DMS153 treated with DMSO at 0.1 percent for 48 hours (cell line): Measurements from ENCODE around the gene TRPM5.

Experiments
- DNase-seq: peaks from one replicate; lab custom pipeline; 2025; ENCODE audit not compliant: unreplicated experiment; lab: John Stamatoyannopoulos, UW

The TRPM5 gene

DNA sequence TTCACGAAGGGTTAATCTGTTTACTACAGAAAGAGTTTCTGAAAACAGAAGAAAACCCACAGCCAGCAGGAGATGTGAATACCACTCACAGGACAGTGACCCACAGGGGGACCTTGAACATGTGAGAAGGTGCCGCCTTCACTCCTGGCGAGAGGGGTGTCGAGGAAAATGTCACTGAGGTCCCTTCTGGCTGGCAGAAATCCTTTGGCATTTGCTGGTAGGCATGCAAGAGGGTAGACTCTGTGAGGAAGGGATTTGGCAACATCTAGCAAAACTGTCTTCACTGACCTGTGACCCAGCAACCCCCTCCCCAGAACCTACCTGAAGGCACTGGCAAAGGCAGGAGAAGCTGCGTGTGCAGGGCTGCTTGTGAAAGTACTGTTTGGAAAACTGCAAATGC lies 9.1 kb upstream of the TRPM5 start:
- no peak for DNase-seq

DNA sequence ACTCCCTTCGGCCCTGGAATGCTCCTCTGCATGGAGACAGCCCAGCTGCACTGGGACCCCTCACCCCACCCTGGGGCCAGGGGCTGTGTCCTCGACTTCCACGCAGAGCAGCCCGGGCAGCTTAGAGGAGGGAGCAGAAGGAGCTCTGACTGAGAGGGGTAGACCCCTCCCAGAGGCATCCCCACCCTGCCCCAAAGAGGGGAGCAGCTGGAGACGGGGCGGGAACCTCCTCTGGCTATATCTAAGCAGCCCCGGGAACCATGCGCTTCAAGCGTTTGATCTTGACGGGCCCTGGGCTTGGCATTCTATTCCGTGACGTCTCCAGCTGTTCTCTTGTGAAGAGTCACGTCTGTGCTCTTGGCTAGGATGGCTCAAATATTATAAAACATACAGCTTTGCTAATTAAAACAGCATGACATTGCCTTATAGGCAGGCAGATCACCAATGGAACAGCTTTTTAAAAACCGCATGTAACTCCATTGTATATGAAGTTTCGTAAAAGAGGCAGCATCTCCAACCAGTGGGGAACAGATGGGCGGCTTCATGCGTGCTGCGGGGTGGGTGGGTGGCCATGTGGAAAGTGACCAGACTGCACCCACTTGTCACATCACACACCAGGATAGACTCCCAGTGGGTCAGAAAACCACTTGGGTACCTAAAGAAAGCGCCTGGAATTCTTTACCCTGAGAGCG lies 8.2 kb upstream of the TRPM5 start:
- no peak for DNase-seq

DNA sequence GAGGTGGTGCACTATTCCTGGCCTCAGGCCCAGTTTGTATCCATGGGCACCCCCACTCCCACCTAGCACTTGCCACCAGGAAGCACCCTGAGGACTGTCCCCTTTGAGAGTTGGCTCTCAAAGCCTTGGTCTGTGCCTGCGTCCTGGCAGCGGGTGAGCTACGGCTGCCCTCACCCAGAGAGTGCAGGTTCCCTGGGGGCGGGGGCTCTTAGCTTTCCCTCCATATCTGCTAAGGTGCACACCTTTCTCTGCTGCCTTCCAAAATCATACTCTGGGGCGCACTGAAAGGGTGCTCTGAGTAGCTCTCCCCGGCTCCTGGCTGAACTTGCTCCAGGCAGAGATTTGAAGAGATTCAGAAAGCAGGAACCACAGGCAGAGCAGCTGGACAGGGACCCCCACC lies 7.6 kb upstream of the TRPM5 start:
- DNase-seq, result no peak

DNA sequence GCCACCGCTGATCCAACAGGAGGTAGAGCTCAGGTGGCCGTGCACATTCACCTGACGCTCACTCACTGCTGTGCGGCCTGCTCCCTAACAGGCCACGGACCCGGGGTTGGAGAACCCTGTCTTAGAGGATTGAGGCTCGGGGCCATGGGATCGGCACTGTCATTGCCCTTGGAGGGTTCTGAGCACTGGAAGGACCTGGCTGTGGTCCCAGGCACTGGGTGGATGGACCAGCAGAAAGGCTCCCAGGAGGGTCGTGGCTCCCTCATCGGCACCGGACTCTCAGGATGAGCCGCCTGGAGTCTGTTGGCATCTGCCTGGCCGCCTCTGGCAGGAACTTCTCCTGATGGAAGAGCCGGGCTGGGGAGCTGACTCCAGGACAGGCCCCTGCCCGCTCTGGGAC lies 7.0 kb upstream of the TRPM5 start:
- no peak for DNase-seq

DNA sequence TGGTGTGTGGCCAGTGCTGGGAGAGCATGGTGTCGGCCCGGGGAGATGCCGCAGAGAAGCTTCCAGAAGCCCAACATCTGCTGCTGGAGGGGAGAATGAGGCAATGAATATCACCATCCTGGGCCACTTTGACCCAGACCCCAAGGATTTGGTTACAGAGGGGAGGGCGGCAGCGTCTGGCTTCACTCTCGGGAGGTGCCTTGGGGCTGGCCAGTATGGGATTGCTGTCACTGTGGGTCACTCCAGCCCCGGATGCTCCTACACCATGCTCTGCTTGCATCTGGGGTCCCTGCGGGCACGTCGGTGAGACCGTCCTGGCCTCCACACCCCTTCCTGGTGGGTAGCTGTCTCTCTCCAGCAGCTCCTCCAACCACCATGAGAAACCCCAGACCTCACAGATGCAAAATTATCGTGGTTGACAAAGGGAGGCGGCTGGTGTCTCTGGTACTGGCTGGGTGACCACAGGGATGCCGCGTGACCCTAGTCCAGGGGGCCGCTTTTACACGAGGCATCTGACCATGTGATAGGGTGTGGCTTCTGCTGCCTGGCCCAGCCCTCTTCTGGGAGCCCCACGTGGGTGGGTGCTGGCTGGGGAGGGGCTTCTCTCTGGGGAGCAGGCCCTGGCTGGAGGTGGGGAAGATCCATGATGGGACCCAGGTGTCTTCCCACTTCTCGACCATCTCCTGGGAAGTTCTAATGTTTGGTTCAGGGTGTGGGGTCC lies 6.2 kb upstream of the TRPM5 start:
- no peak for DNase-seq

DNA sequence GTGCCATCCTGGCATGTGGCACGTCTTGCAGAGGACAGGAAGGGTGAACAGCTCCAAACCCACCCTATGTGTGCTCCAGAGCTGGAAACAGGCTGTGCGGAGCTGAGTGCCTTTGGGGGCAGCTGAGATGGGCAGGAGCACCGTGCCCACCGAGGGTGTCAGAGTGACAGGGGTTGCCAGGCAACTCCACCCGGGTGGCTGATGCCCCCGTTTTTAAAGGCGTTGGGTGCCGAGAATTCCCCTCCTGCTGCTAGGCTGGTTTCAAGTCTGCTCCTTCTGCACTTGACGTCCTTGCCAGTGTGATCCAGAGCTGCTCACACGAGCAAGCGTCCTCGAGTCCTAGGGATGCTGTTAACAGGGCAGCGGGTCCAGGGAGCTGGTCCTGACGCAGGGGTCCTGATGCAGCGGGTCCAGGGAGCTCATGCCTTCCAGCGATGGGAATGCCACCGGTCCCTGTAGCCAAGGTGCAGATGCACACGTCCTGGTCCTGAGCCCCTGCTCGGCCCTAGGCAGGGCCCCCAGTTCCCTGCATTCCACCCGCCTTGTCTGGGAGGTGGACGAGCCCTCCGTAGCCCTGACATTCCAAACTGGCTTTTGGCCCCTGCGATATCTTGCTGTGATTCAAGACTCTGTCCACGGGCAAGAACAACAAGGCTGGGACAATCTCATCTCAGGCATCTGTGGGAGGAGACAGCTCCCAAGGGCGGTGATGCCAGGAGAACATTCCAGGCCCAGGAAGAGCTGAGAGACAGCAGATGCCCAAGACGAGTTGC lies 5.4 kb upstream of the TRPM5 start:
- DNase-seq, result no peak

DNA sequence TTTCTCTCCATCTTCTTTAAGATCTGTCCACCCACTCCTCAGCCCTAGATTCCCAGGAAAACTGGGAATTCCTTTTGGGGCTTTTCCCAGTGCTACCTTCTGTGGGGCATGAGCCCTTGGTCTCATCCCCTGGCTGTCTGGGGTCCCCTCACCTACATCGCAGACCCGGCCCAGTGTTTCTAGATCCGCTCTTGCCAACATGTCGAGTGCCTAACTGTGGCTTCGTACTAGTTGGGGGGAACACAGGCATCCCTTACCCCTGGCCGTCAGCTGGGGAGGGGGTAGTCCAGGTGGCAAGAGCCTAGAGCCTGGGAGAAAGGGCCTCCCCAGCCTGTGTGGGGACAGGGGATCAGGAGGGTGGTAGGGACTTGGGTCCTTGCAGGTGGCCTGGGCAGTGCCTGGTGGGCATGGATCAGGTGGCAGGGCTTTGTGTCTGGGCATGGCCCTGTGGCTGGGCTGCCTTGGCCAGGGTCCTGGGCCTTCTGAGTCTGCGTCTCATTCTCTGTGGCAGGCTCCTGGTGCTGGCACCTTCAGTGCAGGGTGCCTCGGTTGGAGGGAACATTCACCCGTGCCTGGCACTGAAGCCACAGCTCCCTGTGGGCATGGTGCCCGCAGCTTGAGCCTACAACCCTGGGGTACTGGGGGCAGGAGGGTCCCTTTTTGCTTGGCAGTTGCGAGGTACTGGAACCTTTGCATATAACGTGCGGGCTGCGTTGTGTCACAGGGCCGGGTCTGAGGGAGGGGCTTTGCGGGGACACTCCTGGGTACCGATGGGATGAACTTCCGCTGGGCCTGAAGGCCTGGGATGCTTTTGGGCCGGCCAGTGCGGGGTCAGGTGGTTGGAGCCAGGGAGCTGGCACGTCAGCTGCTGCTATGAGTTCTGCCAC lies 4.6 kb upstream of the TRPM5 start:
- DNase-seq, result no peak

DNA sequence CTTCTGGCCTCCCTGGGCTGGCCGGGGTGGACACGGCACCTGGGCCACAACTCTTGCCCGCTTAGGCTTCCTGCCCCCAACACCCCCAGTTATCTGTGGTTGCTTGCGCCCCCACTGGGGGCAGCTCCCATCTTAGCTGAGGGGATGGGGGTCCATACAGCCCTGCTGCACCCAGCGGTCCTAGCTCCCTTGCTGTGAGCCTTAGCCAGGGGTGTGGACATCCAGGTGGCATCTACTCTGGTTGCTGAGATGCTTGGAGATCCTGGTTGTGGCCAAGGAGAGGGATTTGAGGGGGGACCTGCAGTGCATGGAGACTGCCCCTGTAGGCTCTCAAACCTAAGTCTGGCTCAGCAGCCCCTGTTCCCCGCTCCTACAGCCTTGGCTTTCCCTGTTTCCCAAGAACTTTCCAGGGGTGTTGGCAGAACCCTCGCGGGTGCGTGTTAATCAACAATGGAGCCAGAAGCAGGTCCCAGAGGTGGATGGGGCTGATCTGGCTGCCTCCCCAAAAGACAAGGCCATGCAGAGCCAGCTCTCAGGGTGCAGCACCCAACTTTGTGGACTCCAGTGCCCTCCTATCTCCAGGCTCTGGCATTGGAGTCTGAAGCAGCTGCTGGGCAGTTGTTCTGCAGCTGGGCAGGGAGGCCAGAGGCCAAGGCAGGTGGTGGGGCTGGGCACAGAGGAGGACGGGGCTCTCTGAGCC lies 3.8 kb upstream of the TRPM5 start:
- no peak for DNase-seq

DNA sequence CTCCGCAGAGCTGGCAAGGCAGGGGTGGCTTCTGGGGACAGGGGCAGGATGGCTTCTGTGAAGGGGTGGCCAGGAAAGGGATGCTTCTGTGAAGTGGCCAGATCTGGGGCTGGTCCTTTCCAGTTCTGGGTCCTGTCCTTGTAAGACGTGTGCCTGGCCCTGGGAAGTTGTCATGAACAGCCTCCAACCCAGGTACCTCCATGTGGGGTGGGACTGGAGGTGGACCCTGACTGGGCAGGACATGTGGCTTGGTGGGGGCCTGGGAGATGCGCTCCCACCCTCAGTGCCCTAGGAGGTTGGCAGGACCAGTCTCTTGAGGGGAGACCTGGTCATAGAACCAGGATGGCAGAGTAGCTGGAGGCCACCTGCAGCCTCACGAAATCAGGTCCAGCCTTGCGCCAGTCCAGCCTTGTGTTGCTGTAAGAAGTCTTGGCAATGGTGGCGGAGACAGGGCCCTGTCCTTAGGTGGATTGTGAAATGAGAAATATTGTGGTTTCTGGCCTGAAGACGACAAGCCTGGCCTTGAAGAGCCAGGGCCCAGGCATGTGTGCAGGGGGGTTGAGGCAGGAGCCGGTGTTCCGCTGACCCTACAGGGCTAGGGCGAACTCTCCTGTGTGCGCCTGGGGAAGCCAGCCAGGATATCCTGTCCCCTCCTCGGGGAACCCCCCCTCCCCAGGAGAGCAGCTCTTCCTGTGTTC lies 3.1 kb upstream of the TRPM5 start:
- DNase-seq, result no peak

DNA sequence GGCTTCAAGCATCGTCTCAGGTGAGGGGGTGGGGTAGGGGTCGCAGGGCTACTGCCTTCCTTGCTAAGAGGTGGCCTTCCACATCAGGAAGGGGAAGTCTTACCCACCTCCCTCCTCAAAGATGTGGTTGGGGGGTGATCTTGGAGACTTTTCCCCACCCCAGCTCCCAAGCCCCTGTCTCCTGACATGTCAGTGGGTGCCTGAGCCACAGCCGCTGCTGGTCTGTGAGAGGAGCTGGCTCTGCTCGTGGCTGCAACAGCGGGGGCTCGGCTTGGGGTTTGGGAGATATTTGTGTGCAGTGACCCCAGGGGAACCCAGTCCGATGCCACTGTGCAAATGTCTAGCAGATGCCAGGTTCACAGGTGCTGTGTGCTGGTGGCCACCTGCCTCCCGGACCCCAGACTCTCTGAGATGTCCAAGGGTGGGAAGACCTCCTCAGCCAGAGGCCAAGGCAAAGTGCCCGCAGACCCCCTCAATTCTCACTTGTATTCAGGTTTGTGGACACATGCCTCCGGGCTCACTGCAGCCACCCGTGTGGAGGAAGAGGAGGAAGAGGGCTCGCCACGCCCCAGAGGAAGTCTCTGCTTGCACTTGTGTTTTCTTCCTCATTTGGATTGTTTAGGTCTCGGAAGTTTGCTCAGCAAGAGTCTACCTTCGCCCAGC lies 2.4 kb upstream of the TRPM5 start:
- no peak for DNase-seq

DNA sequence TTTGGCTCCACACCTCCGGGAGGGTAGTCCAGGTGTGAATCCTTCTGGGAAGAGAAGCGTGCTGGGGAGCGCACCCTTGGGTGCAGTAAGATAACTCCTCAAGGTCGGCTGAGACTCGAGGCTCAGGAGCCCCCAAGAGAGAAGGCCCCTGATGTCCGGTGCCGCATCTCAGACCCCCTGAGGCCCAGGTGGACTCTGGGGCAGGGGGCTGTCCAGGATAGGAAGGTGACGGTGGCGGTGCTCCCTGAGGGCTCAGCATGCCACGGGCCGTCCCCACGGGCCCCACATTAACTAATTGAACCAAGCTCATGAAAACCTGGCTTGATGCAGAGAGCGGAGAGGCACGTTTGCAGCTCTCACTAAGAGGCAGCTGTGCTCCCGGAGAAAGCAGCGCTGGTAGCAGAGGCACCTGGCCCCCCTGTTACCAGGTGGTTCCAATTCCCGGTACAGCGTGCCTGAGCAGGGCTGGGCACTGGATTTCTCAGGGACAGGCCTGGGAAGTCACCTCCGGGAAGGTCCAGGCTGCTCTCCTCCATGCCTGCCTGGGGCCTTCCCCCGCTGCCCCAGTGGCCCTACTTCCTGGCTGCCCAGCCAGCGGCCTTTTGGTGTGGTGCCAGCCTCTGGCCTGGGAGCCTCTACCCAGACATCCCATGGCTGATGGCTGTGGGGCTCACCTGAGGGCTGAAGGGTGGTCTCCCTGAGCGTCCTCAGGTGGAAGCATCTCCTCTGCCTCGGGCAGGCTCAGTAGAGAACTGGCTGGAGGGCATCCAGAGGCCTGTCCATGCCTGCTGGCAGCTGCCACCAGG lies 1.6 kb upstream of the TRPM5 start:
- no peak for DNase-seq

DNA sequence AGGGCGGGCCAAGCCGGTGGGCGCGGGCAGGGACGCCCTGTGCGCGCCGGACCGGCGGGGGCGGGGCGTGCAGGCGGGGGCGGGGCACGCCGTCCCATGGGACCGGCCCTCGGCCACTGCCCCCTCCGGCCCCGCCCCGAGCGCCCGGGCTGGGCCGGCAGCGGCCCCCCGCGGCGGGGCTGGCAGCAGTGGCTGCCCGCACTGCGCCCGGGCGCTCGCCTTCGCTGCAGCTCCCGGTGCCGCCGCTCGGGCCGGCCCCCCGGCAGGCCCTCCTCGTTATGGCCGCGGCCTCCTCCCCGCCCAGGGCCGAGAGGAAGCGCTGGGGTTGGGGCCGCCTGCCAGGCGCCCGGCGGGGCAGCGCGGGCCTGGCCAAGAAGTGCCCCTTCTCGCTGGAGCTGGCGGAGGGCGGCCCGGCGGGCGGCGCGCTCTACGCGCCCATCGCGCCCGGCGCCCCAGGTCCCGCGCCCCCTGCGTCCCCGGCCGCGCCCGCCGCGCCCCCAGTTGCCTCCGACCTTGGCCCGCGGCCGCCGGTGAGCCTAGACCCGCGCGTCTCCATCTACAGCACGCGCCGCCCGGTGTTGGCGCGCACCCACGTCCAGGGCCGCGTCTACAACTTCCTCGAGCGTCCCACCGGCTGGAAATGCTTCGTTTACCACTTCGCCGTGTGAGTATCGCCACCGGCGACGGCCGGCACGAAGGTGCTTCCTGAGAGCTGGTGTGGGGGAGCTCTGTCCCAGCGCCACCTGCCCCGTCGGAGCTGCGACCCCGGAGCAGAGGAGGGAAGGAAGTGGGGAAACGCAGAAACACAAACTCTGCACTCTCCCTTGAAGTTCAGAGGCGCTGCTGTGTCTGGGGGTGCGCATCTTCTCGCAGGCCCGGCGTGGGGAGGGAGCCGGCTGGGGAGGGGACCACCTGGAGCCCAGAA lies 769 bp upstream of the TRPM5 start, which contains the start of gene KCNQ1:
Gene KCNQ1 (plus strand): TSS at position 188 of the 925 bp plus-strand sequence. CDS start 91 bp downstream, at position 279.
- DNase-seq, result peak; percentile 22

DNA sequence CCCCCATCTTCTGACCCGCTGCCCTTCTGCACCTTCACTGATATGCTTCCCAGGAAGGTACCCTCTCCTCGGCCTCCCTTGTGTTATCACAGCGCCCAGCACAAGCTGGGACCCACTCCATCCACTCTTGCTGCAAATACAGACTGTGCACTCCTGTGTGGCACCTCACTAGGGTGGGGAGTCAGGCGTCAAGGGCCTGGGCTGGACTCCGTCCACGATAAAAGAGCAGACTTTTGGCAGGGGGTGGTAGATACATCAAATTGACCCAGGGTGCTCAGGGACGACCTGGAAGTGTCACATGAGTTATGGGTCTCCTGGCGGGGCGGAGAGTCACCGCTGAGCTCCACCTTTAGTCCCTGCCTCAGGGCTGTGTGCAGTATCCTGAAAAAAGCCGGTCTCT lies 908 bp downstream of the TRPM5 start:
- no peak for DNase-seq

DNA sequence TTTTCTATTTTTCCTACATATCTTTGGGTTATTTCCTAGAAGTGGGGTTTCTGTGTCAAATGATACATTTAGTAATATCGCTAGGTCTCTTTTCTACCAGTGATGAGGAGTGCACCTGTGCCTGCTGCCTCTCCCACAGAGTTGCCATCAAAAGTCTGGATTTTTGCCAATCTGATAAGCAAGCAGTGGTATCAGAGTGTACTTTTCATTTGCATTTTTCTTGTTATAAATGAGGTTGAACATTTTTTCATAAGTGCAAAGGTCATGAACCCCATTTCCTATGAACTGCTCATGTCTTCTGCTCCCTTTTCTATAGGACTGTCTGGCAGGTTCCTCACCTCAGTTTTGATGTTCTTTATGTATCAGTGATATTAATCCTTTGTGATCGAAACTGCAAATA lies 1.7 kb downstream of the TRPM5 start:
- no peak for DNase-seq

DNA sequence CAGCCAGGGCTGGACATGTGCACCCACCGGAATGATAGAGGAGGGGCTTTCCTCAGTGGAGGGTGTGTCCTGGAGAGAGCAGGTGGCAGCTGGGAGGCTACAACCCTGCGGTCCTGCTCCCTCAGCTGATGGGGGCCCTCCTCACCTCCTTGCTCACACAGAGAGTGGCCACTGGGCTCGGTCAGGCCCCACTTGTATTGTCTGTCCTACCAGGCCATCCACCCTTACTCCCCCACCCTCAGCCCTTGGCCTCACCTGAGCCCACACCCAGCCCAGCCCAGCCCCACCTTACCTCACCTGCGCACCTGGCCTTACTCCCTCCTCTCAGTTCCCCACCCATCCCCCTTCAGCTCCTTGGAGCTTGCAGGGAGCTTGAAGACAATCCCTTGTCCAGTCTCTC lies 3.1 kb downstream of the TRPM5 start:
- DNase-seq, result no peak

DNA sequence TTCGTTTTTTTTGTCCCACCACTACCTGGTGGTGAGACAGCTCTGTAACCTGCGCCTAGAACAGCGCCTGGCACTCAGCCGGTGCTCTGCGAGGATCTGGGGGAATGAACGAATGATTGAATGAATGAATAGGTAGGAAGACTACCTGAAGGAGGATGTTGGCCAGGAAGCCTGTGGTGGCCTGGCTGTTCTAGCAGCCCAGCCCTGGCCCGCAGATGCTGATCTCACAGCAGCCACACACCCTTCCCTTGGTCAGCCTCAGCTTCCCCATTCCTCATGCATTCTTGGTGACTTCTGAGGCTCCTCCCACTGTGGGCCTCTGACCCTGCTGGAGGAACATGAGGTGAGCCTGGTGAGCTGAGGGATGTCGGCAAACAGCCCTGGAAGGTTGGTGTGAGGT lies 3.7 kb downstream of the TRPM5 start:
- DNase-seq, result no peak

DNA sequence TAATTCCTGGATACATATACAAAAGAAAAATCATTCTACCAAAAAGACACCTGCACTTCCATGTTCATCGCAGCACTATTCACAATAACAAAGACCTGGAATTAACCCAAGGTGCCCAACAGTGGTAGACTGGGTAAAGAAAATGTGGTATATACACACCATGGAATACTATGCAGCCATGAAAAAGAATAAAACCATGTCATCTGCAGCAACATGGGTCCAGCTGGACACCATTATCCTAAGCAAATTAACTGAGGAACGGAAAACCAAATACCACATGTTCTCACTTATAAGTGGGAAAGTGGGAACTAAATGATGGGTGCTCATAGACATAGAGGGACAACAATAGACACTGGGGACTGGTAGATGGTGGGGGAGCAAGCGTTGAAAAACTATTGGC lies 4.5 kb downstream of the TRPM5 start:
- no peak for DNase-seq
